Forelimb muscle (tissue), 1 donor: ENCODE results near the gene KCND1. TPM values are rescaled to one million over a fixed set of nuclear protein-coding genes. Genes with fewer than 3 reads are reported as not detected.
"Not testable (repeated sequence)": the region's sequence is repeated elsewhere in the genome, so short reads cannot be mapped to it uniquely, and the experiment has no call there.

Experiments used
- DNase-seq: peaks from one replicate; pipeline ENCODE4 v3.0.0-alpha.2; 2013; ENCODE audit warnings: low read depth
- polyA plus RNA-seq: library from polyadenylated mRNA; unstranded; fragments of 120-200 nt; gene quantifications from one replicate; pipeline ENCODE4 v1.2.1, GENCODE V29; 2013; ENCODE audit not compliant: insufficient read length

KCND1 gene
- polyA plus RNA-seq, result 1.2 TPM

DNA sequence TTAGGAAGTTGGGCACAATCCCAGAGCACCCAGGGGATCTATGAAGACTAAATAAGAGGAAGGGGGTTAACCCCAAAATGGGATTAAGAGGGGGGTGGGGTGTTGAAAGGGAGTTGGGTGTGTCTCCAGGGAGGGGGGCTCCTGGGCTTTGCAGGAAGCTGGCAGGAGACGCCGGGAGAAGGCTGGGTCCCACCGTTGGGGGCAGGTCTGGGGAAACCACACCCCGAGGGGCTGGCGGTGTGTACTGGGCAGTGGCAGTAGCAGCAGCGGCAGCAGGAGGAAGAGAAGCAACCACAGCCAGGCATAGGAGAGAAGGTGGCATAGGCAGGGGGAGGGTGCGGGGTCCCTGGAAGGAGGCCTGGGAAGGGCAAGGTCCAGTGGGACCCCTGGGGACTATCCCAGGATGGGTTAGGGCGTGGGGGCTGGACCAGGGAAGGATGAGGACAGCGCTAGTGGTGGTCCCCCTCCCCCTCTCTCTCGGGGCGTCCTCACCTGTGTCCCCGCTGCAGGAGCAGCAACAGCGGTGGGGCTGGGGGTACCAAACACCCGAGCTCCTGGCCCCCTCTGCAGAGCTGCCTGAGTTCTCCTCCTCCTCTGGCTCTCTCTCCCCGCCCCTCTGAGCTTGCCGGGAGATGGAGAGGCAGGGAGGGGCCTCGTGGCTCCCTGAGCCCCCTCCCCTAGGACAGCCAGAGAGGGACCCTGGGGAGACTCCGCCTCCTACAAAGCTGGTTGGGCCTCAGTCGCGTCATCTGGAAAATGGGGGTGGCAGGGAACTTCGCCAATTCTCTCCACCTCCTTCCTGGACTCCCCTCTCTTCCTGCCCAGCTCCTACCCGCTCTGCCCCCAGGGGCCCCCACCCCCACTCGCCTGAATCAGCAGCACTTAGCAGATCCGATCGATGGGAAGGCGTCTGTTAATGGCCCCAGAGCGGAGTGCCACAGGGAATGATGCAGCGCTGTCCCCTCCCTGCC, at the start of gene KCND1:
Gene KCND1 (minus strand): TSS at position 596 of the 971 bp plus-strand sequence. CDS start 1,573 bp downstream, outside the sequence.
- DNase-seq, result no peak

DNA sequence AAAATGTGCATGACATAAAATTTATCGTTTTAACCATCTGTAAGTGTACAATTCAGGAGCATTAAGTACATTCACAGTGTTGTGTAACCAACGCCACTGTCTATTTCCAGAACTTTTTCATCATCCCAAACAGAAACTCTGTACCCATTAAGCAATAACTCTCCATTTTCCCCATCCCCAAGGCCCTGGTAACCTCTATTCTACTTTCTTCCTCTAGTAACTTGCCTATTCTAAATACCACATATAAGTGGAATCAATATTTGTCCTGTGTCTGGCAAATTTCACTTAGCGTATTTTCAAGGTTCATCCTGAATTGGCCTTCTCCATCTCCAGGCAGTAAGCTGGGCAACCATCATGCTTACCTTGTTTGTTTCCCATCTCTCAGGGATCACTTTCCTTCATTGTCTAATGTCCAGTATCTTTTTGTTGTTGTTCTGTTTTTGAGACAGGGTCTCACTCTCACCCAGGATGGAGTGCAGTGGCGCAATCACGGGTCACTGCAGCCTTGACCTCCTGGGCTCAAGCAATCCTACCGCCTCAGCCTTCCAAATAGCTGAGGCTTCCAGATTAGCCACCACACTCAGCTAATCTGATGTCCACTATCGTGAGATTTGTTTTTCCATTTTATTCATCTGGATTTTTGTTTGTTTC, 48.1 kb upstream of the KCND1 start:
- DNase-seq, result no peak

DNA sequence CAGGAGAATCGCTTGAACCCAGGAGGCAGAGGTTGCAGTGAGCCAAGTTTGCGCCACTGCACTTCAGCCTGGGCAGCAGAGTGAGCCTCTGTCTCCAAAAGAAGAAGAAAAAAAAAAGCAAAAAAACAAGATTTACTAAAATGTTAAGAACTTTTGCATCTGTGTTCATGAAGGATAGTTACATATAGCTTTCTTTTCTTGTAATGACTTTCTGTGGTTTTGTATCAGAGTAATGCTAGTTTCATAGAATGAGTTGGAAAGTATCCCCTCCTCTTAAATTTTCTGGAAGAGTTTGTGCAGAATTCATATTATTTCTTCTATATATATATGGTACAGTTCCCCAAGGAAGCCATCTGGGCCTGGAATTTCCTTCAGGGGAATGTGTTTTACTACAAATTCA, 47.4 kb upstream of the KCND1 start:
- no peak for DNase-seq

DNA sequence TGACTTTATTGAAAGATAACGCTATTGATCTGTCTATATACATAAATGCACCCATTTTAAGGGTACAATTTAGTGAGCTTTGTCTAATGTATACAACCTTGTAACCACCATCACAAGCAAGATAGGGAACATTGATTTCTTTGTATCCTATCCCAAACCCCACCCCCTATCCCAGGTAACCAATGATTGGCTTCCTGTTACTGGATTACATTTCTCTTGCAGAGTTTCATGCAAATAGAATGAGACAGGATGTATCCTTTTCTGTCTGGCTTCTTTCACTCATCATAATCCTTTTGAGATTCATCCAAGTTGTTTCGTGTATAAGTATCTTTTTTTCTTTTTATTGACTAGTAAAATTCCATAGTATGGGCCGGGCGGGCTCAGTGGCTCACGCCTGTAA, 32.1 kb upstream of the KCND1 start:
- no peak for DNase-seq

DNA sequence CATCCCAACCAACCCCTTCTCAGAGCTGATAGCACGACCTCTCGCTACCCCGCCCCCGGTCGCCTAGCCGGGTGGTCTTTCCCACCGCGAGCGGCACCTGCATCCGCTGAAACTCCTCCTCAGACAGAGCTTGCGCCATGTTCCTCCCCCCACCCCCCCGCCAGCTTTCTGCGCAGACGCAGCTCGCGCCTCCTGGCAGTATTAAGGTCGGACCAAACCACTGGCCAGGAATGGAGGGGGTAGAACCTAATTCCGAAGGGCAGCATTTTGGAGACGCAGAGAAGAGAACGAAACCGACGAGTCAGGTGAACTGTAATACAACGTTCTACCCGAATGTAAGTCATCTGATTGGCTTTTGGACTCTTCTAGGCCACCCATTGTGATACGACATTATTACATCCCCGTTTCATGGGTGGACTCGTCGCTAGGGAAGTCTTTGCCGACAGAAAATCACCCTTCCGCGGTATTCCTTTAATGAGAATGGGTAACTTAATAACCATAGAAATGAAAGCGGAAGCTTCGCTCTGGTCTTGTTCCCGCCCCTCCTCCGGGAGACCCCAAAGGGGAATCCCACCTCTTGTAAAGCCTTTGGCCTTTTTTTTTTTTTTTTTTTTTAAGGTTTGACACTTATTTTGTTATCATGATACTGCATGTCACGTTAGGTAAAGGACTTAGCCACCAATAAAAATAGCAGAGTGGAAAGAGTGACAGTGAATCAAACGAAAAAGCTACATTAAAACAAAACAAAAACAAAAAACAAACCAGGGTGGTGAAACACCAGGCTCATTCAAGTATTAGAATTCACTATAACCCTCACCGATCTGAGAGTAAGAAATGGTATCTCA, 30.7 kb upstream of the KCND1 start, which contains the start of gene GRIPAP1:
Gene GRIPAP1 (minus strand): TSS at position 174 of the 845 bp plus-strand sequence. CDS start 35 bp downstream, at position 139.
- DNase-seq, result peak; percentile 82

DNA sequence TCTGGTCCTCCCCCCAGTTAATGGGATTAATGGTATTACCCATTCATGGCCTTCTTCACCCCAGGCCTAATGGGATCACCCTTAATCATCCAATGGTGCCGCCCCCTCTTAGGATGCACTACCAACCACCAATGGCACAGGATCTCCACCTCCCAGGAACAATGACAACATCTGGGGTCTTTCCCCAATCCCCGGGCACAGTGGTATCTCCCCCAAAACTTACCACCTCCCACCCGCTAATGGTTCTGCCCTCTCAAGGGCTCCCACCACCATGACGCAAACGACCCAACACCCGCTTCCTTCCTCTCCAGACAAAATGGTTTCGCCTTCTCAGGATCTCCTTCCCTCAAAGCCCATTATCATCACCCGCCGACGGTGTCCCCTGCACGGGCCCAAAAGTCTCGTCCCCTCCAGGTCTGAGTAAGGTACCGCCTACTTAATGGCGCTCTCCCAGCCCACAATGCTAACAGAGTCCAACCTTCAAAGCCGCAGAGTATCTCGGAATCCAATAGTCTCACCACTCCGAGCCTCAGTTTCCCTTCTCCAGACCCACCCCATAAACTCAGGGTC, 30.0 kb upstream of the KCND1 start:
- no peak for DNase-seq

DNA sequence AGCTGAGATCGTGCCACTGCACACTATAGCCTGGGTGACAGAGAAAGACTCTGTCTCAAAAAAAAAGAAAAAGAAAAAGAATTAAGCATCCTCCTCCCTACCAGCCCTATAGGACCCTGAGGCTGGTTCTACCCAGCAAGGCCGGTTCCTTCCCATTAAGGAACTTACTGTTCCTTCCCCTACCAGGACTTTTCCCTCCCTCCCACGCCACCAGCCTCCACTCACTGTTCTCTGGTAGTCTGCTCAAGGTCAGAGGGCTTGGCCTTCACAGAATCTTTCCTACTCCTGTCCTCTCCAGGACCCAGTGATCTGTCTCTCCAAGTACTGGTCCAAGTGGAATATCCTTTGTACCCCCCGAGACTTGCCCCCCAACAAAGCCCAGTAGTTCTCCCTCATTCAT, 29.0 kb upstream of the KCND1 start:
- no peak for DNase-seq

DNA sequence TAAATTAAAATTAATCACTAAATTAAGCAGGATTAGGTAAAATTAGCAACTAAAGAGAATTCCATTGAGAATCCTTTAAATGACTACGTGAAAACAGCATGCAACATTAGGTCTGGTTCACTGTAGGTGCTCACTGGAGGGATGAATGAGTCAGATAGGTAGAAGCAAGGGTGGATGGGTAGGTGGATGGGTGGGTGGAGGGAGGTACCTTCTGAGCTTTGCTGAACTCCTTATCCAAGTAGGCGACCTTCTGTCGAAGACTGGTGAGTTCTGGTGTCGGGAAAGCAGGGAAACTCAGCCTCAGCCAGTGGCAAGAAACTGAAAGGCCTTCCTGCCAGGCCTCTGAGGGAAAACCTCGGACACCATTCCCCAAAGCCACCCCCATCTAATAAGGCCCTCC, 27.4 kb upstream of the KCND1 start:
- no peak for DNase-seq

DNA sequence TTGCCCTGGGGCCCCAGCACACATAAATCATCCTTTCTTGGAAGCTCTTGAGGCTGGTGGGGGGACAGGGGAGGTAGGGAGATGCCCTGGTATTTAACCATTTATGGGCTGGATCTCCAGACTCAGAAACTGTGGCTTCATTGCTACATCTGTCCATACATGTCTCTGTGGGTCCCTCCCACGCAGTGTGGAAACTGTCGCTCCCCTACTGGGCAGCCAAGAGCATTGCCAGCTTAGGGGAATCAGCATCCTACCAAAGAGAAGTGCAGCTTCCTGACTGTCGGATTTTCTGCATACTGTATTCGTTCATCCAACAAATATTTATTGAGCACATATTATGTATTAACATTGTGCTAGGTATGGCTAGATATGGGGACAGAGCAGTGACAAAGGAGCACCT, 26.7 kb upstream of the KCND1 start:
- no peak for DNase-seq

DNA sequence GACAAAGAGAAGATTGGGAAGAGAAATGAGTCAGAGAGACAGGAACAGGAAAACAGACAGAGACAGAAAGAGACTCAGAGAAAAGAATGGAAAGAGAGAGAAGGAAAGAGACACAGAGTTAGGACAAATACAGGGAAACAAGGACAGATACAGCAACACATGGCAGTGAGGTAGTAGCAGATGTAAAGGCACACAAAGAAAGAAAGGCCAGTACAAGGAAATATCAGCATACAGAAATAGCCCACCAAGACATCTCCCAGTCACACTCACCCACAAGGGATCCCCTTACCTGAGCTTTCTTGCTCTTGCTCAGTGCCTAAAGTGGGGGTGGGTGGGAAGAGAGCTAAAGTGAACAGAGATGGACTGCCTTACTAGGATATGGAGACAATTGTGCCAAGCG, 26.2 kb upstream of the KCND1 start:
- no peak for DNase-seq

DNA sequence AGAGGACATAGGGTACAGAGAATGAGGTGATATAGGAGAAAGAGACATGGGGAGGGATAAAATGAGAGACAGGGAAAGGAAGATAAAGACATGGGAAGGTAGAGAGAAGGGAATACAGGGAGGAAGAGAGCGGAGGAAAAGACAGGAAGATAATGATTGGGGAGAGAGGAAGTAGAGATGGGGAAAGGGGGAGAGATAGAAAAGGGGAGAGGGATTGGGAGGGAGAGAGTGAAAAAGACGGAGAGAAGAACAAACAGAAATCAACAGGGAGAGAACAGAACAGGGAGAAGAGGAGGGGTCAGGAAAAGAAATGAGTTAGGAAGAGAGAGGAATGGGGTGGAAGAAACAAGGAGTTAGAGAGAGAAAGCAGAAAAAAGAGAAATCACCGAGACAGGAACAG, 25.8 kb upstream of the KCND1 start:
- DNase-seq, result no peak

DNA sequence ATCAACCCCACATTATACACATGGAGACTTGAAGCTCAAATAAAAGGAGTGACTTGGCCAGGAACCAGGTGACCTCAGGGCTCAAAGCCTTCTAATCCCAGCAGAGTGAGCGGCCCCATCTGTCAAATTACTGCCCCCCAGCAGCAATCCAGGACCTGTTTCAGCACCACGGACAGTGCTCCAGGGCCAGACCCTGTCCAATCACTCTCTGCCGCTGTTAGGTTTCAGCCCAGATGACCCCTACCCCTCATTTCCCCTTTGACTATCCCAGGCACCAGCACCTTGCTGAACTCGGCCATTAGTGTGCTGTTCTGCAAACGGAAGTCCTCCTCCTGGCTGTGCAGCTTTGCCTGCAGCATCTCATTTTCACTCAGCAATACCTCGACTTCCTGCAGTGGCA, 25.3 kb upstream of the KCND1 start:
- no peak for DNase-seq

DNA sequence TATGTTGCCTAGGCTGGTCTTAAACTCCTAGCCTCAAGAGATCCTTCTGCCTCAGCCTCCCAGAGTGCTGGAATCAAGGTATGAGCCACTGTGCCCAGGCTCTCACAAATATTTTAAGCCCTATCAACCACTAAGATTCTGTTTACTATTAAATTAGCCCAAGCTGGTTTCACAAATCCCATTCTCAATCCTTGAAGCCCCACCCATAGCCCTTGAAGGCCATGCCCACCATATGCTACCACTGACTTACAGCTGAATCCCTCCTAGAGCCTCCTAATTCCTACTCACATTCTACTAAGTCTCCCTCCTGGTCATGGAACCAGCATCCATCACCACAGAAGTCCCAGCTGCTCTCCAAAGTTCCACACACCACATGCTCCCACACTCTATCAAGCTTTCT, 20.7 kb upstream of the KCND1 start:
- DNase-seq, result no peak

DNA sequence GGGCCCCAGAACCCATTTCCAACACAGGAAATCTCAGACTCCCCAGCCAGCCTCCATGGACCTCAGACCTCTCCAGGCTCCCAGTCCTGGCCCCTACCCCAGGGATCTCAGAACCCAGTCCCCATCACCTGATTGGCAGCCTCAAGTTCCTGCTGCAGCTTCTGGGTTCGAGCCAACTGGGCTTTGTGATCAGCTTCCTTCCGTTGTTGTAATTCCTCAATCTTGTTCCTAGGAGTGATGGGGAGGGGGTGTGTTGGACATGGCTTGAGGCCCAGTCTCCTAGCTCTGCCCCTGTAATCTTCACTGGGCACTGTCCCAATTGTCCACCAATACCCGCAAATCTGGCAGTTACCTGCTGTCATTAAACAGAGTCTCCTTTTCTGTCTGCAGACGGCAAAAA, 17.8 kb upstream of the KCND1 start:
- no peak for DNase-seq

DNA sequence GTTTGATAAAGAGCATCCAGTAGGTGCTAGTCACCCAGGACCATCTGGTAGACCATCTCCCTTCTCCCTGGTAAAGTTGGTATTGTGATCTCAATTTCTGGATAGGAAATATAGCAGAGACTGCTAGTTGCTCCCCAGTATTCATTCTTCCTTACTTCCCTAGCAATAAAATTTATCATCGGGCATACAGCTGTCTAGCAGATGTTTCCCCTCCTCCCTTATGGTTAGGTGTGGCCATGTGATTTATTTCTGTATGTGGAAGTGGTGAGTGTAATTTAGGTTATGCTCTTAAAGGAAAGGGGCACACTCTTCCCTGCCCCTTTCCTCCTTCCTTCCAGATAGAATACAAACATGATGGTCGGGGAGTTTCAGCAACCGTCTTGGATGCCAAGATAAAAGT, 12.3 kb upstream of the KCND1 start:
- DNase-seq, result no peak

DNA sequence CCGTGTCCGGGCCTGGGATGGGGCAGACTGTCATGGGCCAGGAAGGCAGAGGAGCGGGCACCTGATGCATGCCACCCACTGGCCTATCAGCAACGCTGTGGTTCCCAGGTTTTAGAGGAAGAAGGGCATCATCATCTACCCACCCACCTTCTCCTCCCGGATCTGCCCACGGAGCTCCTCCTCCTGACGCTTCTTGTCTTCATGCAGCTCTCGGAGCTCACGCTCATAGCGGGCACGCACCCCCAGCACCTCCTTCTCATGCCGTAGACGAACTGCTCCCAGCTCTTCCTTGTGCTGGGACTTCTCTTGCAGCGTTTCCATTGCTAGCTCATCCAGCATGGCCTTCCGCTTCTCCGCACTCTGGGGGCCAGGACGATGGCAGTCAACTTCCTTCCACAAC, 11.4 kb upstream of the KCND1 start:
- no peak for DNase-seq

DNA sequence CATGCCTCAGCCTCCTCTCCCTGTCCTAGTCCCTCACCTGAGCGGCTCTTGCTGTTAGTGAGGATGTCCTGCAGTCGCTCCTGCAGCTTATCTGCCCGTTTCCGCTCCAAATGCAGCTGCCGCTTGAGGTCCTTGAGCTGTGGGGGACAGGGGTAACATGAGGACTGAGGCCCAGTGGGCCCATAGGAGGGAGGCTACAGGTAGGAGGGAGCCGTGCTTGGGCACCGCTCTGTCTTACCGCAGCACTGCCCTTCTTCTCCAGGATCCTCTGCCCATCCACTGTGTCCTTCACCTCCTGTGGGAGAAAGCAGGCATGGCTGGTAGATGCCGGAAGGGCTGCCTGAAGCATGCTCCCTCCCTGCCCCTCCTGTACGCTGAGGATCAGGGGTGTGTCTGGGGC, 9.5 kb upstream of the KCND1 start:
- no peak for DNase-seq

DNA sequence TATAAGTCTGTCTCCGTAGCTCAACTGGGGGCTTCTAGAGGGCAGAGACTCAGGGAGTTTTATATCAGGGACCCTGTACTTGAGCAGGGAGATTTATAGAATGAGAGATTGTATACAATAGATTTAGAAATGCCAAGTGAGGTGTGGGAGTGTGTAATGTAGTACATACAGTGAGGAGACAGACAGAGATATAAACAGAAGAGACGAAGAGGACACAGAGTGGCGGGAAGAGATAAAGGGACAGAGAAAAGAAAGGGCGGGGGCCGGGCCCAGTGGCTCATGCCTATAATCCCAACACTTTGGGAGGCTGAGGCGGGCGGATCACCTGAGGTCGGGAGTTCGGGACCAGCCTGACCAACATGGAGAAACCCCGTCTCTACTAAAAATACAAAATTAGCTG, 8.7 kb upstream of the KCND1 start:
- not testable (repeated sequence) for DNase-seq

DNA sequence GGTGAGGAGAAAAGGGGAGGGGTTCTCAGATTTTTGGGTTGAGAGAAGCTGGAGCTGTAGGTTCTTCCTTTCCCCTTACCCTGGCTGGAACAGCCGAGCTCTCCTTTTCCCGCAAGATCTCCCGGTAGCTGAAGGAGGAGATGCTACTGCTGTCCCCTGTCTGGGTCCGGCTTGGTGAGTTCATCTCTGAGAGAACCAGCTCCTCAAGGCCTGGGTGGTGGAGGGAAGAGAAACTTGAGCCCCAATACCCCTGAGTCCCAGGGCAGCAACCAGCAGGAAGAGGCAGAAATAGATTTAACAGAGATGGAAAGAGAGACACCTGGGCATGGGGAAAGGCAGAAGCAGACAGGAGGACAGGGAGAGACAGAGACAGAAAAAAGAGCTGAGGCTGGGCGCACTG, 6.6 kb upstream of the KCND1 start:
- DNase-seq, result no peak

DNA sequence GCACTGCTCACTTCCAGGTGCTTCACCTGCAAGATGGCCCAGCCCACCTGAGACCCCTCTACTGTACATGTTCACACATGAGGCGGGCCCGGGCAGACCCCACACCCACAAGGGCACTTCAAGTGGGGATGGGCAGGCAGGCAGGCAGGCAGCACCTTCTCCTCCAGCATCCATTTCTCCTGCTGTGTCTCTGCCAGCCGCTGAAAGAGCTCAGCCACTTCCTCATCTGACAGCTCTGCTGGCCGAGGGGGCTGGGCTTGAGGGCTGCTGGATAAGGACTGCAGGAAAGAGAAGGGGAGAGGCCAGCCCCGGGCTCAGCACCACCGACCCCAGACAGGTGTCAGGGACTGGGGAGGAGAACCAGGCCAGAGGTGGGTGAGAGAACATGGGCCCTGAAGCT, 4.4 kb upstream of the KCND1 start:
- DNase-seq, result no peak

DNA sequence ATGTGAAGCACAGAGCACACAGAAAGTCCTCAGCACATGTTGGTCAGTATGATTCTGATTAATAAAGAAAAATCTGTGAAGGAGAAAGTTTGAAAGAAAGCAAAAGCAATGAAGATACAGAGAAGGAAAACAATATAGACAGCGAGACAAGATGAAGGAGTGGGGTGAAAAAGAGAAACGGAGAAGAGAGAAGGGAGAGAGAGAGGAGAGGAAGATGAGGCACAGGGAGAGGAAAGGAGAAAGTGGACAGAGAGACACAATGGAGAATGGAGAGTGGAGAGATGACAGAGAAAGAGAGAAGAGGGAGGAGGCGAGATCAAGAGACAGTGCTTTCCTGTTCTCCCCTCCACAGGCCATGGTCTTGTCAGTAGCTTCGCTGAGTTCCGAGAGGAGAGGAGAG, 3.9 kb upstream of the KCND1 start:
- no peak for DNase-seq

DNA sequence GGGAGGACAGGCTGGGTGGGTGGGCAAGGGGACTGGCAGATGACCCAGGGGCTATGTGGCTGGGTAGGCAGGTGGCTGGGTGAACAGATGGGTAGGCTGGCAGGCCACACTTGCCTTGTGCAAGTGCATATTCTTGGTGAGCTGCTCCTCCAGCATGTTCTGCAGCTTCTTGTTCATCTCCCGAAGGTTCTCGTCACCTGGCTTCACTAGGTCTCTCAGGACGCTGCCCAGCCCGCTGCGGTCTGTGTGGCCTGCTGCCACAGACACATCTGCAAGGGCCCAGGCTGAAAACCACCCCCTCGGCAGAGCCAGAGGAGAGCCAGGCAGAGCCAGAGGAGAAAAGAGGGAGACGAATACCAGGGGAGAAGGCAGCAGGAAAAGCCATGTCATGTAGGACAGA, 3.4 kb upstream of the KCND1 start:
- DNase-seq, result no peak
